ENCODE data around the gene TMPRSS13. TPM values are rescaled to one million over a fixed set of nuclear protein-coding genes. Genes with fewer than 3 reads are reported as not detected.
A peak's percentile ranks its signal among the peaks of the same experiment; 100 is the strongest.
"Not testable (repeated sequence)": the region's sequence is repeated elsewhere in the genome, so short reads cannot be mapped to it uniquely, and the experiment has no call there.

The TMPRSS13 gene
- total RNA-seq (under 1 TPM in 1 of 4 donors, not detected in 3; 0.11 TPM), polyA plus RNA-seq (0.07 TPM)
- long read RNA-seq, donor 1 = 0 reads
- long read RNA-seq, donor 2 = 0 reads
- long read RNA-seq, donor 3 = 0 reads
- long read RNA-seq, donor 4 = 0 reads

GRCh38 chr11:117929142-117929915 is at the start of gene TMPRSS13:
Gene TMPRSS13, minus strand, starts transcription at chr11:117929402. Its CDS starts 95 bp downstream, at chr11:117929307.
- DNase-seq (no peak), ATAC-seq (no peak)
- WGBS = 77% methylated on average over 13 of the region's 13 CpGs
- Histone ChIP-seq H3K4me1 (ENCODE audit: control insufficient read depth, insufficient read depth, low read length) (peaks cover 2% of the 10 kb centered on the region), H3K27me3 (ENCODE audit: control insufficient read depth, insufficient read depth) (no peaks in the 10 kb centered on the region), H3K4me3 (ENCODE audit: low read length) (no peak within 1 kb of the TSS), H3K27ac (ENCODE audit: low read length) (no peak within 1 kb of the TSS), H3K9me3 (ENCODE audit: control insufficient read depth, low read length) (no peaks in the 10 kb centered on the region)
- intact Hi-C loops (cut with DNase I) = no loop called here

GRCh38 chr11:117978991-117979390 is 49.8 kb upstream of the TMPRSS13 start:
- no peak overlapping the region for H3K27ac ChIP-seq (ENCODE audit: low read length)
- intact Hi-C loops (cut with DNase I) = no loop called here
- H3K27me3 ChIP-seq (ENCODE audit: control insufficient read depth, insufficient read depth) = no peaks in the 10 kb centered on the region
- no peaks in the 10 kb centered on the region for H3K4me1 ChIP-seq (ENCODE audit: control insufficient read depth, insufficient read depth, low read length)
- DNase-seq (no peak), ATAC-seq (peak; percentile 67 to 80)
- no peak overlapping the region for H3K4me3 ChIP-seq (ENCODE audit: low read length)
- H3K9me3 ChIP-seq (ENCODE audit: control insufficient read depth, low read length) = no peaks in the 10 kb centered on the region
- 44% methylated on average over 4 of the region's 4 CpGs for WGBS

- ATAC-seq; H3K4me3 ChIP-seq (ENCODE audit: low read length); H3K9me3 ChIP-seq (ENCODE audit: control insufficient read depth, low read length); intact Hi-C loops (cut with DNase I); H3K27ac ChIP-seq (ENCODE audit: low read length); H3K4me1 ChIP-seq (ENCODE audit: control insufficient read depth, insufficient read depth, low read length); H3K27me3 ChIP-seq (ENCODE audit: control insufficient read depth, insufficient read depth); DNase-seq: not testable (repeated sequence)
- 91% methylated on average over 35 of the region's 36 CpGs for WGBS
These were observed 49.2 kb upstream of the TMPRSS13 start for GRCh38 chr11:117978291-117978910.

- H3K4me3 ChIP-seq (ENCODE audit: low read length); H3K9me3 ChIP-seq (ENCODE audit: control insufficient read depth, low read length); H3K27me3 ChIP-seq (ENCODE audit: control insufficient read depth, insufficient read depth); DNase-seq; intact Hi-C loops (cut with DNase I); H3K4me1 ChIP-seq (ENCODE audit: control insufficient read depth, insufficient read depth, low read length); H3K27ac ChIP-seq (ENCODE audit: low read length); ATAC-seq: not testable (repeated sequence)
- WGBS = 79% methylated on average over 23 of the region's 23 CpGs
These were observed 48.5 kb upstream of the TMPRSS13 start for GRCh38 chr11:117977612-117978264.

- ATAC-seq (no peak), DNase-seq (no peak)
- H3K27me3 ChIP-seq (ENCODE audit: control insufficient read depth, insufficient read depth) = no peaks in the 10 kb centered on the region
- 79% methylated on average over 5 of the region's 5 CpGs for WGBS
- intact Hi-C loops (cut with DNase I) = no loop called here
- no peaks in the 10 kb centered on the region for H3K4me1 ChIP-seq (ENCODE audit: control insufficient read depth, insufficient read depth, low read length)
- no peaks in the 10 kb centered on the region for H3K9me3 ChIP-seq (ENCODE audit: control insufficient read depth, low read length)
- no peak overlapping the region for H3K27ac ChIP-seq (ENCODE audit: low read length)
- no peak overlapping the region for H3K4me3 ChIP-seq (ENCODE audit: low read length)
These were observed 47.8 kb upstream of the TMPRSS13 start for GRCh38 chr11:117977029-117977428.

- no peaks in the 10 kb centered on the region for H3K4me1 ChIP-seq (ENCODE audit: control insufficient read depth, insufficient read depth, low read length)
- H3K27me3 ChIP-seq (ENCODE audit: control insufficient read depth, insufficient read depth) = no peaks in the 10 kb centered on the region
- intact Hi-C loops (cut with DNase I) = no loop called here
- WGBS = 80% methylated on average over 4 of the region's 4 CpGs
- DNase-seq (no peak), ATAC-seq (no peak)
- no peaks in the 10 kb centered on the region for H3K9me3 ChIP-seq (ENCODE audit: control insufficient read depth, low read length)
- no peak overlapping the region for H3K27ac ChIP-seq (ENCODE audit: low read length)
- H3K4me3 ChIP-seq (ENCODE audit: low read length) = no peak overlapping the region
These were observed 47.2 kb upstream of the TMPRSS13 start for GRCh38 chr11:117976445-117976844.

GRCh38 chr11:117973503-117973860 is 44.3 kb upstream of the TMPRSS13 start:
- Histone ChIP-seq H3K4me3 (ENCODE audit: low read length) (no peak overlapping the region), H3K9me3 (ENCODE audit: control insufficient read depth, low read length) (no peaks in the 10 kb centered on the region), H3K4me1 (ENCODE audit: control insufficient read depth, insufficient read depth, low read length) (no peaks in the 10 kb centered on the region), H3K27ac (ENCODE audit: low read length) (no peak overlapping the region), H3K27me3 (ENCODE audit: control insufficient read depth, insufficient read depth) (no peaks in the 10 kb centered on the region)
- DNase-seq = no peak
- WGBS = 90% methylated on average over 4 of the region's 4 CpGs
- intact Hi-C loops (cut with DNase I) = no loop called here
- ATAC-seq = no peak

- H3K4me3 ChIP-seq (ENCODE audit: low read length) = no peak overlapping the region
- H3K9me3 ChIP-seq (ENCODE audit: control insufficient read depth, low read length) = no peaks in the 10 kb centered on the region
- no peaks in the 10 kb centered on the region for H3K4me1 ChIP-seq (ENCODE audit: control insufficient read depth, insufficient read depth, low read length)
- no peaks in the 10 kb centered on the region for H3K27me3 ChIP-seq (ENCODE audit: control insufficient read depth, insufficient read depth)
- H3K27ac ChIP-seq (ENCODE audit: low read length) = no peak overlapping the region
- WGBS = 41% methylated on average over 9 of the region's 9 CpGs
- intact Hi-C loops (cut with DNase I) = no loop called here
- ATAC-seq (no peak), DNase-seq (no peak)
These were observed 43.7 kb upstream of the TMPRSS13 start for GRCh38 chr11:117972629-117973502.

- H3K4me1 ChIP-seq (ENCODE audit: control insufficient read depth, insufficient read depth, low read length) = no peaks in the 10 kb centered on the region
These were observed 42.8 kb upstream of the TMPRSS13 start for GRCh38 chr11:117972044-117972443.

GRCh38 chr11:117970400-117971024 is 41.3 kb upstream of the TMPRSS13 start:
- no peak overlapping the region for H3K4me3 ChIP-seq (ENCODE audit: low read length)
- no peak for DNase-seq
- H3K4me1 ChIP-seq (ENCODE audit: control insufficient read depth, insufficient read depth, low read length) = no peaks in the 10 kb centered on the region
- no peak overlapping the region for H3K27ac ChIP-seq (ENCODE audit: low read length)
- H3K9me3 ChIP-seq (ENCODE audit: control insufficient read depth, low read length) = no peaks in the 10 kb centered on the region
- ATAC-seq = peak; percentile 77 to 82
- no peaks in the 10 kb centered on the region for H3K27me3 ChIP-seq (ENCODE audit: control insufficient read depth, insufficient read depth)
- intact Hi-C loops (cut with DNase I) = no loop called here
- 72% methylated on average over 4 of the region's 4 CpGs for WGBS

More at GRCh38 chr11:117972044-117972443, 42.8 kb upstream of the TMPRSS13 start:
- H3K9me3 ChIP-seq (ENCODE audit: control insufficient read depth, low read length) = no peaks in the 10 kb centered on the region
- no peak for DNase-seq
- 92% methylated on average over 10 of the region's 10 CpGs for WGBS
- H3K27me3 ChIP-seq (ENCODE audit: control insufficient read depth, insufficient read depth) = no peaks in the 10 kb centered on the region
- no peak for ATAC-seq
- H3K27ac ChIP-seq (ENCODE audit: low read length) = no peak overlapping the region
- intact Hi-C loops (cut with DNase I) = no loop called here
- no peak overlapping the region for H3K4me3 ChIP-seq (ENCODE audit: low read length)

All from right cardiac atrium (tissue), 5 donors.